GM13976 (cell line): ENCODE results near the gene ALPL.

Source experiments
- DNase-seq: peaks from one replicate; pipeline ENCODE4 v3.0.0; 2012; ENCODE audit warnings: low spot score
- CTCF ChIP-seq: IDR thresholded peaks from 2 replicates; pipeline ENCODE4 v1.5.1; 2012; ENCODE audit warnings: borderline replicate concordance, mild to moderate bottlenecking; ENCODE audit not compliant: insufficient read depth; ENCODE audit errors: extremely low read depth, missing control alignments, control extremely low read depth
- in situ Hi-C: fragments of 300-500 bp; cut with MboI; formaldehyde crosslinking; loops from one replicate; pipeline ENCODE4 v1.12.0; 2022; ENCODE audit warnings: low sequenced_read_pairs, mixed read lengths, inconsistent platforms; ENCODE audit not compliant: unreplicated experiment

Gene ALPL

GRCh38 chr1:21613072-21613867 is 104.0 kb downstream of the ALPL start:
- no peak for TF ChIP-seq CTCF
- in situ Hi-C loops, result no loop called here
- DNase-seq, result no peak

DNA sequence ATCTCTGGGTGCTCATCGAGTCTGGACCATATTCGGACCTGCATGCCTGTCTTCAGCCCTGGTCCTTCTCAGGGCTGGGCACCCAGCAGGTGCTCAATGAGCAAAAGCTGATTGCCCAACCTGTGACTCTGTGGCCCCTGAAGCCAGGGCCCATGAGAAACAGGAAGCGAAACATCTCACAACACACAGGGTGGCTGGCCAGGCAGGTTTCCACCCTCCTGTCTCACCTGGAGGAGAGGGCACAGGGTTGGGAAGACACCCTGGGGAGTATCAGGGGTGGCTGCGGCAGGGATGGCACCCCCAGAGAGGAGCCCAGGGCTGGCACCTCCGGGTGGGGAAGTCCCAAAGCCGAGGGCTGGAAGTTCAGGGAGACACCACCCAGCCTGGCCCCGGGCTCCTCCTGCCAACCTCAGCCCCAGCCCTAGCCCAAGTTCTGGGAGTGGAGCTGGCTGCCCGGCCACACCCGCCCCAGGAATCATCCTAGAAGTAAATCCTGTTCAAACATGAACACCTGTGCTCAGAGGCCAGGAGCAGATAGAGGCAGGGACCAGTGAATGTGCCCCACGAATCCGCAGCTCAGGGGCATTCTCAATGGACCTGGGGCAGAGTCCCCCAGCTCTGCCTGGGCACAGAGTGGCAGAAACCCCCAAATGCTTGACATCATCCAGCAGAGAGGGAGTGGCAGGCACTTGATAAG is 105.3 kb downstream of the ALPL start:
- TF ChIP-seq CTCF, result no peak
- DNase-seq, result no peak
- in situ Hi-C loops, result no loop called here

DNA sequence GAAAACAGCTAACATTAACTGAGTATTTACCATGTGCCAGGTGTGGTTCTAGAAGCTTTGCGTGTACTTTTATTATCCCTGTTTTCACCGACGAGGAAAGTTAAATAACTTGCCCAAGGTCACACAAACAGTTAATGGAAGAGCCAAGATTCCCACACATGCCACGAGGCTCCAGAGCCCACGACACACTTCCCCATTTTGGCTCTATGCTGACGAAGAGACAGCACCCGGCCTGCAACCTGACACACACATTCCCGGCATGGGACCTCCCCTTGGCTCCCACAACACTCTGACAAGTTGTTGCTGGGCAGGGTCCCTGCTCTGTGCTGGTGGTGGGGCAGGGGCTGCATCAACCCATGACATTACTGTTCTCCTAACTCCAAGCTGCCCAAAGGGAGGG is 107.1 kb downstream of the ALPL start:
- no peak for TF ChIP-seq CTCF
- DNase-seq, result no peak
- in situ Hi-C loops, result no loop called here

DNA sequence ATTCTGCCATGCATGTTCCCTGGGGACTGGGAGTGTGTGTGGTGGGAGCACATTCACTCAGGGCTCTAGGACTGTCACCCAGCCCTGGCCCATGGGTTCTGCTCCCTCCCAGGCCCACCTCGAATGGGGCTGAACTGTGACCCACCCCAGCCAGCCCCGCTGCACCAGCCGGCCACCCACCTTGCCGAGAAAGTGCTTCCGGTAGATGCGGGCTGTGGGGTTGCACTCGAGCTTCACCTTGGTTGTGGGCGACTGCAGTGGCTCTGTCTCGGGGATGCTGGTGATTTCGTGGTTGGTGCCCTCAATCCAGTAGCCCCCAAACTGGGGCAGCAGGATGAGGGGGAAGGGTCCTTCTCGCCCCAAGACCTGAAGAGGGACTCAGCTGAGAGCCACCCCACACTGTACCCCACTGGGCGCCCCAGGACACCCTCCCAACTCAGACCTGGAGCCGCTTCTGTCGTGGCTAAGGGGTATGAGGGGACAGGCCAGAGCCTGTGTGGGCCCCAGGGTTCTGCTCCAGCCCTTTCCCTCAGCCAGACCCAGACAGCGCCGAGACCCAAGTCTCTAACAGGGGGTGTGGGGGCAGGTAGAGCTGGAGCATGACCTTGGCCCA is 108.0 kb downstream of the ALPL start:
- in situ Hi-C loops, result no loop called here
- no peak for DNase-seq
- no peak for TF ChIP-seq CTCF

DNA sequence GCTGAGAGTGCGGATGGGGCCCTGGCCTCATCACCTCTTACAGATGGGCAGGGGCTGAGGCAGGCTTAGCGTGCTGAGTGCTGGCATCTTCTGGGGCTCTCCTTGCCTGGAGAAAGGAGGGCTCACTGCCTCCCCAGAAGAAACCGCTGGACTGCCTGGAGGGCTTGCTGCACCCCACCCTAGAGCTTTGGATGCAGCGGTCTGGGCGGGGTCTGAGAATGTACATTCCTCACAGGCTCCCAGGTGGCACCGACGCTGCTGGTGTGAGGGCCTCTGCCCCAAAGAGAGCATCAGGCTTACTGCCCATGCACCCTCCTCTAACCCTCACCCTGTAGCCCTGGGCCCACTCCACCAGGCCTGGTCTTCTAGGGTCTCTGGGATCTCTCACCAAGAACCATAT is 108.8 kb downstream of the ALPL start:
- no peak for DNase-seq
- in situ Hi-C loops, result no loop called here
- TF ChIP-seq CTCF, result no peak

DNA sequence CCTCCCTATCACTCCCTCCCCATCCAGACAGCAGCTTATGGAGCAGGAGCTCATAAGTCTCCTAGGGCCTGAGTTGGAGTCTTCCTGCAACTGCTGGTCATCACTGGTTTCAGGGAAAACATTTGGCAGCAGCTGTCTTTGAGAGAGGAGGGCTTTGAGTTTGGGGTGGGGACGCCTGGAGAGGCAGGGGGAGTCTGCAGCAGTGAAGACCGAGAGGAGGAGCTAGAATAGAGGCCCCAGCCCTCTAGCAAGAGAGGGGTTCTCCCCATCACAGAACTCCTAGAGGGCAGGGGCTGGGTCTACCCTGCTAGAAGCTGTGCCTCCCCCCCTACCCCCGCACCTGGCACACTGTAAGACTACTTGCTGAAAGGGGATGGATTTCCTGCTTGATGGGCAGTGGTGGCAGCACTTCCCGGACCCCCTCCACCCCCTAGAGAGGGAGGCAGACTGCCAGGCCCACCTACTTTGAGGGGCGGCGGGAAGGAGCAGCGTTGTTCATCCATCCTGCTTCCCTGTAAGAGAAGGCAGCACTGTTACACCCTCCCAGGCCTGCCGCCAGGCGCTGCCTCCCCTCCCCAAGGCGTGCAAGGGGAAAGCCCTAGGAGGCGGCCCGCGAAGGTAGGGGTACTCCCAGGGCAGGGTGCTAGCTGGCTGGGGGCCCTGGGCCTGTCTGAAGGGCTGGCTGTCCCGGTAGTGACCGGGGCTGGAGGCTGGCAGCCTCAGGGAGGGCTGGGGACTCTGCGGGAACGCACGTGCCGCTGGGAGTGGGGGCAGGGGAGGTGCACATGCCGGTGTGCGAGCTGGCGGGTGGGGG is 109.5 kb downstream of the ALPL start:
- TF ChIP-seq CTCF, result no peak
- in situ Hi-C loops, result no loop called here
- no peak for DNase-seq
